C4-2B (cell line): ENCODE data around the gene CDRT4.

Experiments
- ZFX ChIP-seq: fragments of 450-650 bp; IDR thresholded peaks from 2 replicates; pipeline ENCODE4 v1.6.1; 2017
- TF ChIP-seq, protein P1 (sequence below): fragments of 450-650 bp; conservative IDR thresholded peaks from 2 replicates; pipeline ENCODE4 v1.5.1; 2017; ENCODE audit warnings: mild to moderate bottlenecking

DNA sequence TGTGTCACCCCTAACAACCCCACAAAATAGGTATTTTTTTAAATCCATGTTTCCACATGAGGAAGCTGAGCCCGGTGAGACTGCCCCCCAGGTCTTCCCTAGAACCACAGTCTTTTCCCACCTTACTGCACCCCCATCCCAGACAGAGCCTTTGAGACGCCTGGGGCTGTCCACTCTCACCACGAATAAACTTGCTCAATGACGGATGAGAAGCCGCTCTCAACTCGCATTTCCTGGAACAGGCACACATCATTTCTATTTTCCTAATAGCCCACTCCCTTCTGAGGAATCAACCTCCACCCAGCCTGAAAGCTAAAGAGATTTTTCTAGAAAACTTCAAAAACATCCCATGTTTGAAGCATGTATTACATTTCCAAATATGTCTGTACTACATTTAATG lies 14.1 kb upstream of the CDRT4 start:
- TF ChIP-seq, protein P1, sequence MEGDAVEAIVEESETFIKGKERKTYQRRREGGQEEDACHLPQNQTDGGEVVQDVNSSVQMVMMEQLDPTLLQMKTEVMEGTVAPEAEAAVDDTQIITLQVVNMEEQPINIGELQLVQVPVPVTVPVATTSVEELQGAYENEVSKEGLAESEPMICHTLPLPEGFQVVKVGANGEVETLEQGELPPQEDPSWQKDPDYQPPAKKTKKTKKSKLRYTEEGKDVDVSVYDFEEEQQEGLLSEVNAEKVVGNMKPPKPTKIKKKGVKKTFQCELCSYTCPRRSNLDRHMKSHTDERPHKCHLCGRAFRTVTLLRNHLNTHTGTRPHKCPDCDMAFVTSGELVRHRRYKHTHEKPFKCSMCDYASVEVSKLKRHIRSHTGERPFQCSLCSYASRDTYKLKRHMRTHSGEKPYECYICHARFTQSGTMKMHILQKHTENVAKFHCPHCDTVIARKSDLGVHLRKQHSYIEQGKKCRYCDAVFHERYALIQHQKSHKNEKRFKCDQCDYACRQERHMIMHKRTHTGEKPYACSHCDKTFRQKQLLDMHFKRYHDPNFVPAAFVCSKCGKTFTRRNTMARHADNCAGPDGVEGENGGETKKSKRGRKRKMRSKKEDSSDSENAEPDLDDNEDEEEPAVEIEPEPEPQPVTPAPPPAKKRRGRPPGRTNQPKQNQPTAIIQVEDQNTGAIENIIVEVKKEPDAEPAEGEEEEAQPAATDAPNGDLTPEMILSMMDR = no peak
- TF ChIP-seq ZFX = no peak
